Measurements from ENCODE around the gene FGGY. TPM values are rescaled to one million over a fixed set of nuclear protein-coding genes. Genes with fewer than 3 reads are reported as not detected.

The FGGY gene
- total and polyA plus RNA-seq, 2 donors (not counting 3 experiments of a cell fraction or from before 2014, with no cell fraction given), result 5.6 to 6.4 TPM

- Histone ChIP-seq H3K9ac (replicated peaks; ENCODE audit: extremely low read depth, insufficient read depth, low read length) (no peak overlapping the region), H3K27ac (ENCODE audit: insufficient read depth, low read depth, low read length) (no peak overlapping the region), H3K4me3 (replicated peaks in 1 of 3; ENCODE audit: insufficient read depth in 1 of 3, low read depth in 1 of 3, low read length in 3 of 3) (no peak overlapping the region), H3K4me2 (ENCODE audit: insufficient read depth, low read length) (no peak overlapping the region), H3K36me3 (ENCODE audit: control insufficient read depth in 2 of 2, extremely low read depth in 1 of 2, insufficient read depth in 2 of 2, low read length in 2 of 2) (no peaks in the 10 kb centered on the region), H3K9me3 (replicated peaks; ENCODE audit: control insufficient read depth, insufficient read depth, low read length) (no peaks in the 10 kb centered on the region), H4K20me1 (replicated peaks; ENCODE audit: control insufficient read depth, extremely low read depth, insufficient read depth, low read length) (no peaks in the 10 kb centered on the region), H3K9me1 (replicated peaks; ENCODE audit: control insufficient read depth, extremely low read depth, insufficient read depth, low read length) (no peaks in the 10 kb centered on the region), H3K79me2 (ENCODE audit: control insufficient read depth, insufficient read depth, low read length) (no peaks in the 10 kb centered on the region), H3K27me3 (ENCODE audit: control insufficient read depth in 2 of 2, insufficient read depth in 2 of 2, low read length in 2 of 2) (no peaks in the 10 kb centered on the region), H2AFZ (ENCODE audit: low read depth, low read length) (no peak overlapping the region), H3K4me1 (ENCODE audit: control insufficient read depth, extremely low read depth, insufficient read depth, low read length) (no peaks in the 10 kb centered on the region)
- dilution Hi-C loops (cut with MboI; ENCODE audit: extremely low pct_ligation_motif_present, low sequenced_read_pairs) (no loop called here), intact Hi-C loops (cut with micrococcal nuclease) (no loop called here)
- TF ChIP-seq JUN (IDR thresholded peaks at IDR 0.05; ENCODE audit: borderline replicate concordance, insufficient read depth, insufficient read length, low read depth) (no peak), MAX (IDR thresholded peaks at IDR 0.05; ENCODE audit: insufficient read depth, insufficient read length) (no peak), CTCF (IDR thresholded peaks at IDR 0.05; ENCODE audit: extremely low read depth in 1 of 2, insufficient read depth in 1 of 2, low read depth in 1 of 2, low read length in 2 of 2) (no peak), FOS (IDR thresholded peaks at IDR 0.05; ENCODE audit: borderline replicate concordance, insufficient read depth, low read length) (no peak), POLR2AphosphoS5 (IDR thresholded peaks at IDR 0.05; ENCODE audit: insufficient read depth, low read depth, low read length) (no peak), EZH2 (IDR thresholded peaks at IDR 0.05; ENCODE audit: borderline replicate concordance, low read depth, low read length, severe bottlenecking) (no peak), POLR2A (IDR thresholded peaks at IDR 0.05; ENCODE audit: low read depth, low read length) (no peak), GATA2 (IDR thresholded peaks at IDR 0.05; ENCODE audit: insufficient read depth, insufficient read length, low read depth, low read length) (no peak), MYC (IDR thresholded peaks at IDR 0.05; ENCODE audit: low read depth, low read length) (no peak)
- CTCF ChIA-PET, result no interaction called here
- POLR2A ChIA-PET, result no interaction called here
- FAIRE-seq, result no peak
- no TSS peak for BruUV-seq (replicated peaks)
- no peak for DNase-seq (ENCODE audit: low read depth, low spot score)
Observed at GRCh38 chr1:59431566-59432294, 134.8 kb downstream of the FGGY start.

All from endothelial cell of umbilical vein (primary cell).